Measurements from ENCODE around the gene CENPC. TPM values are rescaled to one million over a fixed set of nuclear protein-coding genes. Genes with fewer than 3 reads are reported as not detected.
"Not testable (repeated sequence)": the region's sequence is repeated elsewhere in the genome, so short reads cannot be mapped to it uniquely, and the experiment has no call there.

CENPC gene
- total RNA-seq, 2 experiments from 2014 or later: 115 to 116 TPM

GRCh38 chr4:67459164-67459563, 86.1 kb downstream of the CENPC start:
- H3K4me1 Mint-ChIP-seq (ENCODE audit: low read depth): peaks cover 5% of the 10 kb centered on the region
- H3K27ac Mint-ChIP-seq: peak overlapping the region; percentile 15
- Histone ChIP-seq H3K36me3 (ENCODE audit: insufficient read depth, low read length) (peaks cover 5% of the 10 kb centered on the region), H3K4me1 (ENCODE audit: insufficient read depth, low read length) (no peaks in the 10 kb centered on the region), H3K4me3 (ENCODE audit: low read length) (no peak overlapping the region), H3K9me3 (ENCODE audit: control insufficient read depth in 1 of 2, insufficient read depth in 1 of 2, low read length in 2 of 2) (no peaks in the 10 kb centered on the region), H3K27me3 (ENCODE audit: control insufficient read depth in 1 of 2, insufficient read depth in 2 of 2, low read length in 2 of 2) (no peaks in the 10 kb centered on the region), H3K27ac (ENCODE audit: low read depth in 1 of 2, low read length in 2 of 2) (no peak overlapping the region)
- TF ChIP-seq CTCF (IDR thresholded peaks at IDR 0.05): no peak
- ATAC-seq (ENCODE audit: poor library complexity) (no peak), DNase-seq (no peak)
- no peak overlapping the region for H3K4me3 Mint-ChIP-seq
- CTCF ChIA-PET: no interaction called here
- no peaks in the 10 kb centered on the region for H3K27me3 Mint-ChIP-seq
- H3K9me3 Mint-ChIP-seq: no peaks in the 10 kb centered on the region
- H3K36me3 Mint-ChIP-seq (ENCODE audit: low read depth): peaks cover 78% of the 10 kb centered on the region
- POLR2A ChIA-PET: no interaction called here
- intact Hi-C loops (cut with DNase I, micrococcal nuclease): no loop called here

GRCh38 chr4:67456577-67457196, 88.6 kb downstream of the CENPC start:
- peaks cover 85% of the 10 kb centered on the region for H3K36me3 Mint-ChIP-seq (ENCODE audit: low read depth)
- POLR2A ChIA-PET: interaction anchor here (0.6 kb wide), 1 partner anchor 62 kb away, joined by 4 read pairs; no protein-coding TSS in a partner anchor

GRCh38 chr4:67452846-67453205, 92.5 kb downstream of the CENPC start:
- H3K9me3 Mint-ChIP-seq; H3K27ac Mint-ChIP-seq; H3K4me1 Mint-ChIP-seq (ENCODE audit: low read depth); H3K4me3 ChIP-seq (ENCODE audit: low read length); H3K4me3 Mint-ChIP-seq; ATAC-seq (ENCODE audit: poor library complexity); H3K4me1 ChIP-seq (ENCODE audit: insufficient read depth, low read length); POLR2A ChIA-PET; H3K27me3 ChIP-seq (ENCODE audit: control insufficient read depth in 1 of 2, insufficient read depth in 2 of 2, low read length in 2 of 2); CTCF ChIA-PET; H3K27ac ChIP-seq (ENCODE audit: low read depth in 1 of 2, low read length in 2 of 2); DNase-seq; H3K27me3 Mint-ChIP-seq; H3K9me3 ChIP-seq (ENCODE audit: control insufficient read depth in 1 of 2, insufficient read depth in 1 of 2, low read length in 2 of 2); intact Hi-C loops (cut with DNase I, micrococcal nuclease); H3K36me3 ChIP-seq (ENCODE audit: insufficient read depth, low read length): not testable (repeated sequence)
- peaks cover 91% of the 10 kb centered on the region for H3K36me3 Mint-ChIP-seq (ENCODE audit: low read depth)

More at GRCh38 chr4:67456577-67457196, 88.6 kb downstream of the CENPC start:
- DNase-seq: no peak
- Mint-ChIP-seq H3K9me3 (no peaks in the 10 kb centered on the region), H3K27me3 (no peaks in the 10 kb centered on the region), H3K4me3 (no peak overlapping the region), H3K4me1 (ENCODE audit: low read depth) (no peaks in the 10 kb centered on the region), H3K27ac (no peak overlapping the region)
- TF ChIP-seq CTCF (IDR thresholded peaks at IDR 0.05): no peak
- no peaks in the 10 kb centered on the region for H3K4me1 ChIP-seq (ENCODE audit: insufficient read depth, low read length)
- CTCF ChIA-PET: no interaction called here
- ATAC-seq (ENCODE audit: poor library complexity): no peak
- no peak overlapping the region for H3K27ac ChIP-seq (ENCODE audit: low read depth in 1 of 2, low read length in 2 of 2)
- H3K4me3 ChIP-seq (ENCODE audit: low read length): no peak overlapping the region
- H3K9me3 ChIP-seq (ENCODE audit: control insufficient read depth in 1 of 2, insufficient read depth in 1 of 2, low read length in 2 of 2): no peaks in the 10 kb centered on the region
- H3K27me3 ChIP-seq (ENCODE audit: control insufficient read depth in 1 of 2, insufficient read depth in 2 of 2, low read length in 2 of 2): no peaks in the 10 kb centered on the region
- intact Hi-C loops (cut with DNase I, micrococcal nuclease): no loop called here
- H3K36me3 ChIP-seq (ENCODE audit: insufficient read depth, low read length): peaks cover 8% of the 10 kb centered on the region

Measured in CD4-positive, alpha-beta T cell (primary cell).